H1 (cell line): ENCODE measurements around the gene MYOC. TPM values are rescaled to one million over a fixed set of nuclear protein-coding genes. Genes with fewer than 3 reads are reported as not detected.

Source experiments
- CTCF ChIA-PET: fragments of 300-600 bp; sonication (Branson Sonifier 250); formaldehyde crosslinking; loops from one replicate; lab custom pipeline; 2021; ENCODE audit not compliant: partially characterized antibody; lab: Charles Lee
- POLR2A ChIA-PET: fragments of 300-600 bp; sonication (Branson Sonifier 250); formaldehyde crosslinking; loops from one replicate; lab custom pipeline; 2021; ENCODE audit warnings: inconsistent platforms; ENCODE audit not compliant: partially characterized antibody; lab: Charles Lee
- DNase-seq, 2 experiments: peaks; one replicate each; pipeline versions ENCODE4 v3.0.0 to v3.0.0-alpha.2; 2010 to 2022; ENCODE audit warnings: low spot score in 2 of 2, low read depth in 1 of 2, mixed read lengths in 1 of 2
- FAIRE-seq: peaks from 2 replicates; lab custom pipeline; 2011; peaks lifted over from hg19 to GRCh38; lab: Jason Lieb, UNC
- H2AFZ ChIP-seq: 2 replicates; pipeline ENCODE4 v1.8.1; 2012; ENCODE audit warnings: low read length, inconsistent platforms
- H2AK5ac ChIP-seq: 2 replicates; pipeline ENCODE4 v1.6.1; 2013; ENCODE audit warnings: low read depth, low read length
- H2BK120ac ChIP-seq: replicated peaks from 2 replicates; pipeline ENCODE3; 2013; ENCODE audit warnings: low read depth, low read length, inconsistent platforms
- H2BK12ac ChIP-seq: 2 replicates; pipeline ENCODE4 v1.6.1; 2013; ENCODE audit warnings: low read depth, low read length
- H2BK15ac ChIP-seq: 2 replicates; pipeline ENCODE4 v1.6.1; 2013; ENCODE audit warnings: low read length
- H2BK20ac ChIP-seq: 2 replicates; pipeline ENCODE4 v1.6.1; 2013; ENCODE audit warnings: low read length
- H2BK5ac ChIP-seq: 2 replicates; pipeline ENCODE4 v1.6.1; 2013; ENCODE audit warnings: low read depth, low read length
- H3K14ac ChIP-seq: 2 replicates; pipeline ENCODE4 v1.6.1; 2013; ENCODE audit warnings: inconsistent platforms; ENCODE audit not compliant: insufficient read length
- H3K18ac ChIP-seq: 2 replicates; pipeline ENCODE4 v1.6.1; 2013; ENCODE audit warnings: low read length; ENCODE audit errors: extremely low read depth
- H3K23ac ChIP-seq: 2 replicates; pipeline ENCODE4 v1.6.1; 2013; ENCODE audit warnings: inconsistent platforms; ENCODE audit not compliant: insufficient read length
- H3K23me2 ChIP-seq: 2 replicates; pipeline ENCODE4 v1.6.1; 2013; ENCODE audit warnings: low read depth, low read length
- H3K27ac ChIP-seq: 2 replicates; pipeline ENCODE4 v1.6.1; 2011; ENCODE audit warnings: low read depth, low read length, inconsistent platforms
- H3K27me3 ChIP-seq, 4 experiments: replicated peaks in 1 of 4; 1 replicate in 1 of 4; 2 replicates in 3 of 4; pipeline versions ENCODE4 v1.6.1 to v1.8.1; 2011 to 2013; ENCODE audit warnings: low read length in 3 of 4, mild to moderate bottlenecking in 3 of 4, inconsistent platforms in 2 of 4, mixed read lengths in 2 of 4, moderate library complexity in 1 of 4; ENCODE audit not compliant: control insufficient read depth in 3 of 4, insufficient read depth in 3 of 4; ENCODE audit errors: extremely low read depth in 1 of 4
- H3K36me3 ChIP-seq, 4 experiments: 2 replicates each; pipeline versions ENCODE4 v1.6.1 to v1.8.1; 2011 to 2013; ENCODE audit warnings: mild to moderate bottlenecking in 4 of 4, low read length in 3 of 4, moderate library complexity in 2 of 4, control low read depth in 1 of 4, inconsistent platforms in 1 of 4; ENCODE audit not compliant: insufficient read depth in 4 of 4, control insufficient read depth in 2 of 4
- H3K4ac ChIP-seq: replicated peaks from 2 replicates; pipeline ENCODE3; 2013; ENCODE audit warnings: low read length, low read depth, mixed read lengths, inconsistent platforms; ENCODE audit not compliant: insufficient read length
- H3K4me1 ChIP-seq, 4 experiments: replicated peaks in 1 of 4; 1 replicate in 1 of 4; 2 replicates in 3 of 4; pipeline versions ENCODE4 v1.6.1 to v1.8.1; 2011 to 2013; ENCODE audit warnings: low read length in 3 of 4, inconsistent platforms in 2 of 4, mixed read lengths in 1 of 4; ENCODE audit not compliant: insufficient read depth in 4 of 4, control insufficient read depth in 3 of 4
- H3K4me2 ChIP-seq, 2 experiments: 2 replicates each; pipeline versions ENCODE4 v1.6.1 to v1.8.1; 2011 to 2013; ENCODE audit warnings: low read depth in 2 of 2, low read length in 2 of 2, control low read depth in 1 of 2, inconsistent platforms in 1 of 2, mild to moderate bottlenecking in 1 of 2; ENCODE audit not compliant: insufficient read depth in 1 of 2
- H3K4me3 ChIP-seq, 4 experiments: fragments of 200-600, 300-600 bp in 1 of 4; sonication (generic), shearing (Covaris generic), sonication (Bioruptor Twin) in 1 of 4; 2 replicates each; pipeline versions ENCODE4 v1.5.1 to v1.8.1; 2011 to 2016; ENCODE audit warnings: low read length in 4 of 4, low read depth in 3 of 4, control low read depth in 2 of 4, inconsistent platforms in 2 of 4, mild to moderate bottlenecking in 2 of 4, mixed read lengths in 1 of 4, moderate library complexity in 1 of 4; ENCODE audit not compliant: insufficient read depth in 2 of 4; ENCODE audit errors: extremely low read depth in 1 of 4
- H3K56ac ChIP-seq: replicated peaks from 2 replicates; pipeline ENCODE3; 2013; ENCODE audit warnings: low read depth, mild to moderate bottlenecking, mixed read lengths, low read length, inconsistent platforms; ENCODE audit not compliant: insufficient read length
- H3K79me1 ChIP-seq: 2 replicates; pipeline ENCODE4 v1.6.1; 2013; ENCODE audit warnings: low read depth, low read length, control low read depth
- H3K79me2 ChIP-seq, 2 experiments: 2 replicates each; pipeline versions ENCODE4 v1.6.1 to v1.8.1; 2012 to 2013; ENCODE audit warnings: low read length in 2 of 2, mild to moderate bottlenecking in 2 of 2, inconsistent platforms in 1 of 2; ENCODE audit not compliant: insufficient read depth in 2 of 2, control insufficient read depth in 1 of 2
- H3K9ac ChIP-seq, 4 experiments: replicated peaks in 1 of 4; 1 replicate in 1 of 4; 2 replicates in 3 of 4; pipeline versions ENCODE4 v1.6.1 to v1.8.1; 2011 to 2013; ENCODE audit warnings: low read depth in 3 of 4, low read length in 3 of 4, control low read depth in 2 of 4, mild to moderate bottlenecking in 2 of 4, moderate library complexity in 2 of 4, inconsistent platforms in 1 of 4; ENCODE audit errors: extremely low read depth in 1 of 4
- H3K9me3 ChIP-seq, 2 experiments: 2 replicates each; pipeline versions ENCODE4 v1.6.1 to v1.8.1; 2012 to 2013; ENCODE audit warnings: mild to moderate bottlenecking in 2 of 2, moderate library complexity in 2 of 2, control low read depth in 1 of 2, inconsistent platforms in 1 of 2, low read depth in 1 of 2, low read length in 1 of 2, mixed read lengths in 1 of 2; ENCODE audit not compliant: insufficient read depth in 2 of 2
- H4K20me1 ChIP-seq, 2 experiments: replicated peaks in 1 of 2; 2 replicates each; pipeline versions ENCODE3 to v1.8.1; 2011 to 2013; ENCODE audit warnings: inconsistent platforms in 2 of 2, low read length in 2 of 2, mild to moderate bottlenecking in 1 of 2; ENCODE audit not compliant: insufficient read depth in 2 of 2, control insufficient read depth in 1 of 2
- H4K5ac ChIP-seq: 2 replicates; pipeline ENCODE4 v1.6.1; 2013; ENCODE audit warnings: low read length, low read depth, mixed read lengths, inconsistent platforms; ENCODE audit not compliant: insufficient read length
- H4K8ac ChIP-seq: 2 replicates; pipeline ENCODE4 v1.8.0; 2013; ENCODE audit warnings: mild to moderate bottlenecking, moderate library complexity, low read length, inconsistent platforms; ENCODE audit not compliant: insufficient read depth; ENCODE audit errors: extremely low read depth
- H4K91ac ChIP-seq: replicated peaks from 2 replicates; pipeline ENCODE3; 2013; ENCODE audit warnings: low read length, mixed read lengths, inconsistent platforms; ENCODE audit not compliant: insufficient read length
- ASH2L ChIP-seq: fragments of 200-600, 300-600 bp; sonication (generic); IDR thresholded peaks from one replicate; pipeline ENCODE4 v1.7.1; 2017; ENCODE audit warnings: low read length
- CBX8 ChIP-seq: fragments of 300-800, 300-1000 bp; sonication (generic); IDR thresholded peaks from 2 replicates; pipeline ENCODE4 v1.7.1; 2016; ENCODE audit warnings: low read depth, low read length, borderline replicate concordance
- CTBP2 ChIP-seq: IDR thresholded peaks from 2 replicates; pipeline ENCODE4 v1.7.0; 2011; ENCODE audit warnings: borderline replicate concordance, mild to moderate bottlenecking, moderate library complexity, mixed read lengths, low read length; ENCODE audit not compliant: insufficient read depth, insufficient read length
- EGR1 ChIP-seq: IDR thresholded peaks from 2 replicates; pipeline ENCODE4 v1.6.1; 2011; ENCODE audit warnings: low read depth, low read length, borderline replicate concordance
- HDAC6 ChIP-seq: IDR thresholded peaks from one replicate; pipeline ENCODE4 v1.7.1; 2012; ENCODE audit warnings: low read depth, mild to moderate bottlenecking, inconsistent platforms, low read length, moderate library complexity
- MAFK ChIP-seq: IDR thresholded peaks from 2 replicates; pipeline ENCODE4 v1.6.1; 2012; ENCODE audit warnings: low read depth, mild to moderate bottlenecking, improper control_type of control experiment, low read length
- RAD21 ChIP-seq, 2 experiments: IDR thresholded peaks in 1 of 2; conservative IDR thresholded peaks in 1 of 2; 2 replicates each; pipeline ENCODE4 v1.6.1; 2011; ENCODE audit warnings: low read depth in 2 of 2, low read length in 2 of 2, improper control_type of control experiment in 1 of 2, inconsistent platforms in 1 of 2, mild to moderate bottlenecking in 1 of 2, moderate library complexity in 1 of 2
- RXRA ChIP-seq: IDR thresholded peaks from 2 replicates; pipeline ENCODE4 v1.6.1; 2011; ENCODE audit warnings: low read depth, mild to moderate bottlenecking, low read length, moderate library complexity; ENCODE audit not compliant: insufficient read depth
- SIX5 ChIP-seq: IDR thresholded peaks from 2 replicates; pipeline ENCODE4 v1.6.1; 2011; ENCODE audit warnings: mild to moderate bottlenecking, low read depth, low read length
- TEAD4 ChIP-seq: IDR thresholded peaks from 2 replicates; pipeline ENCODE4 v1.6.1; 2012; ENCODE audit warnings: low read depth, low read length, inconsistent platforms, mixed read lengths
- YY1 ChIP-seq: IDR thresholded peaks from 2 replicates; pipeline ENCODE4 v1.6.1; 2011; ENCODE audit warnings: low read depth, mild to moderate bottlenecking, low read length
- WGBS, 2 experiments: shearing (Covaris generic) in 1 of 2; methylation state at CpG; one replicate each; pipeline versions ENCODE4 v1.1.6 to v1.1.7; 2013 to 2015; ENCODE audit warnings: low lambda C conversion rate in 2 of 2, mixed read lengths in 2 of 2, inconsistent platforms in 1 of 2, low coverage in 1 of 2, missing lambda C conversion rate in 1 of 2; ENCODE audit not compliant: insufficient replicate concordance in 2 of 2, insufficient coverage in 1 of 2, insufficient read length in 1 of 2; ENCODE audit errors: extremely low coverage in 1 of 2, missing lambda C conversion rate in 1 of 2; 5-methylcytosine and 5-hydroxymethylcytosine counted together
- polyA plus RNA-seq, 7 experiments: library from polyadenylated mRNA; depleted of rRNA in 3 of 7; stranded (reverse) in 5 of 7; unstranded in 2 of 7; fragments of >200 nt in 5 of 7; fragments of 200-250 nt in 2 of 7; gene quantifications; 1 replicate in 5 of 7; 2 replicates in 1 of 7; 4 replicates in 1 of 7; pipeline versions ENCODE4 v1.2.1 to v1.2.3, GENCODE V29; 2011 to 2013; ENCODE audit warnings: missing spikeins in 2 of 7, mixed read lengths in 2 of 7
- total RNA-seq: library from RNA; stranded (reverse); fragmentation: NEBNext Ultra II Directional; extraction: Animal tissue kit (Norgen Biotek cat#: 25700); gene quantifications from 2 replicates; pipeline ENCODE4 v1.2.1, GENCODE V29; 2021
- TF ChIP-seq, protein P1 (sequence below): IDR thresholded peaks from 2 replicates; pipeline ENCODE4 v1.6.1; 2012; ENCODE audit warnings: inconsistent platforms

MYOC gene
- total and polyA plus RNA-seq, 2 of the 8 experiments (the other 6 are each of a cell fraction or from before 2014, with no cell fraction given): not detected

DNA sequence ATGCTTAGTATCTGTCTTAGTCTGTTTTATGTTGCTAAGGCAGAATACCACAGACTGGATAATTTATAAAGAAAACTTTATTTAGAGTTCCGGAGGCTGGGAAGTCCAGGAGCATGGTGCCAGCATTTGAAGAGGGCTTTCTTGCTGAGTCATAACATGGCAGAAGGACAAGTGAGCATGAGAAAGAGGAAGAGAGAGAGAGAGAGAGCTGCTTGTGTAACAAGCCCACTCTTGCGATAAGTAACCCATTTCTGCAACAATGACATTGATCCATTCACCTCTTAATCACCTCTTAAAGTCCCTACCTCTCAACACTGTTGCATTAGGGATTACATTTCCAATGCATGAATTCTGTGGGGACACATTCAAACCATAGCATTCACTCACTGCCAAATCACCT, 42.1 kb downstream of the MYOC start:
- no peak for DNase-seq
- H3K23ac ChIP-seq: no peak overlapping the region

More for the DNA sequence above, 42.1 kb downstream of the MYOC start:
- Histone ChIP-seq H3K79me2 (no peaks in the 10 kb centered on the region), H2AK5ac (no peak overlapping the region), H3K79me1 (no peaks in the 10 kb centered on the region), H2BK15ac (no peak overlapping the region), H3K36me3 (no peaks in the 10 kb centered on the region), H2AFZ (no peak overlapping the region), H4K20me1 (no peaks in the 10 kb centered on the region), H3K56ac (no peak overlapping the region), H3K9me3 (no peaks in the 10 kb centered on the region), H4K8ac (no peak overlapping the region), H3K14ac (no peak overlapping the region), H4K91ac (no peak overlapping the region), H3K27me3 (no peaks in the 10 kb centered on the region), H3K4me3 (no peak overlapping the region), H4K5ac (no peak overlapping the region), H2BK120ac (no peak overlapping the region), H3K27ac (no peak overlapping the region), H3K4me1 (no peaks in the 10 kb centered on the region), H3K23me2 (no peaks in the 10 kb centered on the region), H3K18ac (no peak overlapping the region), H3K4ac (no peak overlapping the region), H3K9ac (no peak overlapping the region), H2BK20ac (no peak overlapping the region), H2BK12ac (no peak overlapping the region), H3K4me2 (no peak overlapping the region), H2BK5ac (no peak overlapping the region)
- ChIA-PET CTCF (no interaction called here), POLR2A (no interaction called here)
- FAIRE-seq: no peak
- WGBS, 2 experiments: 81% methylated on average over 2 of the region's 2 CpGs; no CpG with 5 or more reads in 1 of the 2 experiments
- TF ChIP-seq HDAC6 (no peak), MAFK (no peak), RAD21 (IDR thresholded peaks at IDR 0.05 in 1 of 2, conservative IDR thresholded peaks at IDR 0.05 in 1 of 2; ENCODE audit: low read depth in 2 of 2, low read length in 2 of 2) (no peak), ASH2L (no peak), SIX5 (no peak), CBX8 (no peak), TEAD4 (no peak), RXRA (no peak), CTBP2 (no peak), EGR1 (no peak), YY1 (no peak)
- TF ChIP-seq, protein P1, sequence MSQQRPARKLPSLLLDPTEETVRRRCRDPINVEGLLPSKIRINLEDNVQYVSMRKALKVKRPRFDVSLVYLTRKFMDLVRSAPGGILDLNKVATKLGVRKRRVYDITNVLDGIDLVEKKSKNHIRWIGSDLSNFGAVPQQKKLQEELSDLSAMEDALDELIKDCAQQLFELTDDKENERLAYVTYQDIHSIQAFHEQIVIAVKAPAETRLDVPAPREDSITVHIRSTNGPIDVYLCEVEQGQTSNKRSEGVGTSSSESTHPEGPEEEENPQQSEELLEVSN: no peak
- TF ChIP-seq, all 59 proteins: peak for 0
